IPS DF 6.9 (cell line): ENCODE data around the gene DBNL.

ENCODE experiments used
- DNase-seq: peaks from one replicate; pipeline ENCODE4 v3.0.0-alpha.2; 2013; ENCODE audit warnings: low read depth, low spot score
- H3K27ac ChIP-seq: one replicate; pipeline ENCODE4 v1.5.1; 2013; ENCODE audit warnings: low read length, control low read depth
- H3K27me3 ChIP-seq: 2 replicates; pipeline ENCODE4 v1.6.1; 2013; ENCODE audit warnings: mild to moderate bottlenecking, low read length; ENCODE audit not compliant: control insufficient read depth, insufficient read depth
- H3K36me3 ChIP-seq: 2 replicates; pipeline ENCODE4 v1.6.1; 2013; ENCODE audit warnings: low read length; ENCODE audit not compliant: control insufficient read depth, insufficient read depth
- H3K4me1 ChIP-seq: 2 replicates; pipeline ENCODE4 v1.6.1; 2013; ENCODE audit warnings: low read length; ENCODE audit not compliant: control insufficient read depth, insufficient read depth
- H3K4me3 ChIP-seq: 2 replicates; pipeline ENCODE4 v1.5.1; 2013; ENCODE audit warnings: mild to moderate bottlenecking, low read length
- H3K9me3 ChIP-seq: 2 replicates; pipeline ENCODE4 v1.6.1; 2013; ENCODE audit warnings: low read length, inconsistent platforms; ENCODE audit not compliant: control insufficient read depth, insufficient read depth
- WGBS: extraction: QIAGEN DNeasy Blood & Tissue Kit; methylation state at CpG from one replicate; pipeline ENCODE4 v1.1.7; 2013; ENCODE audit warnings: mixed read lengths, missing lambda C conversion rate; ENCODE audit not compliant: insufficient read length, insufficient coverage; 5-methylcytosine and 5-hydroxymethylcytosine counted together

DBNL gene

DNA sequence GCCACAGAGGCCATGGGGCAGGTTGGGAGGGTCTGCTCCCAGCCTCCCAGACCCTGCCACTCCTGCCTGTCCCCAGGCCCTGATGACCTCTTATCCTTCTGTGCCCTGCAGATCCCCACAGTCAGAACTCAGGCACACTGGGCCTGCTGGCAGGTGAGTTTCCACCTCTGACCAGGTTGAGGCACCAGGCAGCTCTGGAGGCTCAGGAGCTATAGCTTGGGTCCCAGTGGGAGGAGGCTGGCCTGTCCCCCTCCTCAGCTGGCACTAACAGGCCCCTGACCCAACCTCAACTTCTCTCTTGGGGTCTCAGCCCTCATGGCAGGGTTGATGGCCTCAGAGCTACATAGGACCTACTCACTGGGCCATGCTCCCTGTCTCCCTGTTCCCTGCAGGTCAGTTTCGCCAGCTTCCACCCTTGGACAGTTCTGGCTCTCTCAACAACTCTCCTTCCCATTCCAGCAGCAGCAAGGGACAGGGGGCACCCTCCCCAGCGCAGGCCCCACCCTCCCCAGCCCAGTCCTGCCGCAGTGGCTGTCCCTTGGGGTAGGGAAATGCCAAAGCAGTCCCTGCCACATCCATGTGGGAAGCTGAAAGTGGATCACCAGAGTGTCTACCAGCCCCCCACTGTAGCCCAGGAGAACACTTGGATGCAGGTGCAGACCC is 56.9 kb downstream of the DBNL start:
- H3K27me3 ChIP-seq: no peaks in the 10 kb centered on the region
- 0 out of 2 replicates have a peak, but pooled peaks cover 1% of the 10 kb centered on the region for H3K4me1 ChIP-seq
- no peaks in the 10 kb centered on the region for H3K36me3 ChIP-seq
- no peak overlapping the region for H3K27ac ChIP-seq
- DNase-seq: no peak
- H3K9me3 ChIP-seq: no peaks in the 10 kb centered on the region
- no peak overlapping the region for H3K4me3 ChIP-seq
- no CpG with 5 or more reads among the region's 3 CpGs for WGBS

DNA sequence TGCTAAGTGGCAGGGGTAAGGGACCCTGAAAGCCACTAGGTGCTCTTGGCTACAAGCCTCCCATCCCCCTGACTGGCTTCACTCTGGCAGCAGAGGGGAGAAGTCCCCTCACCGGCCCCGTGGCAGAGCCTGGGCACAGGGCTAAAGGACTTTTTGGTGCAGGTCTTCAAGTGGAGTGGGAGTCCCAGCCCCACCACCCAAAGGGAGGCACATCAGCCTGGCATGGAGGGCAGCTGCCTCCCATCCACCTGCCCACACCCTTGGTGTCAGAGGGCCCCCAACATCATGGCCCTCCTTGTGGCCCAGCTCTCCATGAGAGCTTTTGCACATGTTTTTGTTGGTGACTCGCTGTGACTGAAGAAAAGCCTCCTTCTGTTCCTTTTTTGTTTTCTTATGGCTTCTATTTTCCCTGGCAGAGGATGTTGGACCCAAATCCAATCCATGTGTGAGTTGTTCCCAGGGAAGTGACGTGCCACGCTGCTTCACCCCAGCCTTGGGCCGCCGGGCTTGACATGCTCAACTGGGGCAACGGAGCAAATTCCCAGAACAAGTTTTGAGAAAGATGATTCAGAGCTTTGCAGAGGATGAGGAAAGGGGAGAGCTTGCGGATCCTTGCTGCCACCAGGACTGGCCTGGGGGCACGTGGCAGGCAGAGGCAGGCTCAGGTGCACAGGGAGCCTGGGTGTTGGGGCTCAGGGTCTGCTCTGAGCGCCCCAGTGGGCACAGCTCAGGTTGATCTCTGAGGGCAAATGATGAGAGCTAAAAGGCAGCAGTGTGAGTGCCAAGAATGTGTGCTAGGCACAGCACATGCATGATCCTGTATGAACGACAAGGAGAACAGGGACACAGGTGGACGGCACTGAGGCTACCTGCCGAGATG is 57.7 kb downstream of the DBNL start:
- DNase-seq: no peak
- H3K36me3 ChIP-seq: no peaks in the 10 kb centered on the region
- WGBS: no CpG with 5 or more reads among the region's 14 CpGs
- no peaks in the 10 kb centered on the region for H3K27me3 ChIP-seq
- no peak overlapping the region for H3K4me3 ChIP-seq
- 0 out of 2 replicates have a peak, but pooled peaks cover 1% of the 10 kb centered on the region for H3K4me1 ChIP-seq
- H3K27ac ChIP-seq: no peak overlapping the region
- H3K9me3 ChIP-seq: no peaks in the 10 kb centered on the region

DNA sequence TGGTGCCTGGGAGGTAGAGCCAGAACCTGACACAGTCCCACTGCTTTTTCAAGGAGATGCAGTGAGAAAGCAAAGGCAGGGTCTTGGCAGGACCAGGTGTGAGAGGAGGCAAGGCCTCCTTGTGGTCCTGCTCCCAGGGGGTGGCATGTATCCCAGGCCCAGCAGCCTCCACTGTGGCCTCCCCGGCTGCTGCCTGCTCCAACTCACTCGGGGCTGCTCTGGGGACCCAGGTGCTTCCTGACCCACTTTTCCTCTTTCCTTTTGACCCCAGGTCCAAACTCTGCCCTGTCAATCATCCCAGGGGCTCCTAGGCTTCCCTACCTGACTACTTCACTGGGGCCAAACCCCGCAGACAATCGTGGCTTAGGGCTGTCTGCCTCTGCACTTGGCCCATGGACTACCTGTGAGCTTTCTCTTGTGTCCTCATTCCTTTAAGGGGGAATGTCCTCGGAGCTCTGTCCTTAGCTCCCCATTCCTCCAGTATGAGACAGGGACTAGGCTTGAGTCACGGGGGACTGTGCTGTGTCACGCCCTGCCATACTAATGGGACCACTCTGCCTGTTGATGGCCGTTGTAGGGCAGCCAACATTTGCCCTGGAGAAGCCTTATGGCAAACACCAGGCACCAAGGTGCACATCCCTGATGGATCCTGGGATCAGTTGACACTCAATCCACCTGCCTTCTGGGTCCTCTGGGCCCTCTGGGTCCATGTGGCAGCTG is 58.5 kb downstream of the DBNL start:
- H3K9me3 ChIP-seq: no peaks in the 10 kb centered on the region
- H3K27ac ChIP-seq: no peak overlapping the region
- no CpG with 5 or more reads among the region's 8 CpGs for WGBS
- no peak overlapping the region for H3K4me3 ChIP-seq
- no peaks in the 10 kb centered on the region for H3K27me3 ChIP-seq
- 0 out of 2 replicates have a peak, but pooled peaks cover under 1% of the 10 kb centered on the region for H3K36me3 ChIP-seq
- 0 out of 2 replicates have a peak, but pooled peaks cover 1% of the 10 kb centered on the region for H3K4me1 ChIP-seq
- DNase-seq: no peak

- Histone ChIP-seq H3K36me3 (0 out of 2 replicates have a peak, but pooled peaks cover 3% of the 10 kb centered on the region), H3K4me3 (peak overlapping the region; percentile 78; the same call in 1 of the 2 replicates), H3K27me3 (no peaks in the 10 kb centered on the region), H3K27ac (no peak overlapping the region), H3K9me3 (no peaks in the 10 kb centered on the region), H3K4me1 (0 out of 2 replicates have a peak, but pooled peaks cover 1% of the 10 kb centered on the region)
- DNase-seq: no peak
- WGBS: no CpG with 5 or more reads among the region's 8 CpGs
These were observed 59.0 kb downstream of the DBNL start for GRCh38 chr7:44103566-44103922.

DNA sequence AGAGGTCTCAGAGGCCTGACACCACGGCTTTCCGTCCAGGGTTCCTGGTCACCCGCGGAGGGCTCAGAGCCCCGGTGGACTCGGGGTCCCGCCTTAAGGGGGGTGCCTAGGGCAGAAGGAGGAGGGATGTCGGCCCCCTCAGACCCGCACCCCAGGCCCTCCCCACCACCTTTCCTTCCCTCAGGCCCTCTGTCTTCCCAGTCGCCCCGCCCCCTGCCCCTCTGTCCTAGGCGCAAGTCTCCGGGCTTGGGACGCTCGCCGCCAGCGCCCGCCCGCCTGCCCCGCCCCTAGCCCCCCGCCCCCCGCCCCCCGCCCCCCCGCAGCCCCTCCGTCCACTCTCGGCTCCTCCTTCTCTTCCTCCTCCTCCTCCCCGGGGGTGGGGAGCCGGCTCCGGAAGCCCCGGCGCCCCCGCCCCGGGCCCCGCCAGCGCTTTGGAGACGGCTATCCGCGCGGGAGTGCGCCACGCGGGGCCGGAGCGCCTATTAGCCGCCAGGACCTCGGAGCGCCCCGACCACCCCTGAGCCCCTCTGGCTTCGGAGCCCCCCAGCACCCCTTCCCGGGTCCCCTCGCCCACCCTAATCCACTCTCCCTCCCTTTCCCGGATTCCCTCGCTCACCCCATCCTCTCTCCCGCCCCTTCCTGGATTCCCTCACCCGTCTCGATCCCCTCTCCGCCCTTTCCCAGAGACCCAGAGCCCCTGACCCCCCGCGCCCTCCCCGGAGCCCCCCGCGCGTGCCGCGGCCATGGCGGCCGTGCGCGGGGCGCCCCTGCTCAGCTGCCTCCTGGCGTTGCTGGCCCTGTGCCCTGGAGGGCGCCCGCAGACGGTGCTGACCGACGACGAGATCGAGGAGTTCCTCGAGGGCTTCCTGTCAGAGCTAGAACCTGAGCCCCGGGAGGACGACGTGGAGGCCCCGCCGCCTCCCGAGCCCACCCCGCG is 59.7 kb downstream of the DBNL start, which contains the start of gene AEBP1:
Gene AEBP1, plus strand, starts transcription at position 423 of the 937 bp plus-strand sequence. Its CDS starts 321 bp downstream, at position 744.
- 0 out of 2 replicates have a peak, but pooled peaks cover 3% of the 10 kb centered on the region for H3K36me3 ChIP-seq
- DNase-seq: no peak
- no peaks in the 10 kb centered on the region for H3K9me3 ChIP-seq
- no peaks in the 10 kb centered on the region for H3K27me3 ChIP-seq
- H3K27ac ChIP-seq: no peak within 1 kb of the TSS
- H3K4me3 ChIP-seq: peak within 1 kb of the TSS; percentile 78
- no CpG with 5 or more reads among the region's 87 CpGs for WGBS
- H3K4me1 ChIP-seq: 0 out of 2 replicates have a peak, but pooled peaks cover 1% of the 10 kb centered on the region

- Histone ChIP-seq H3K27me3 (no peaks in the 10 kb centered on the region), H3K36me3 (0 out of 2 replicates have a peak, but pooled peaks cover 5% of the 10 kb centered on the region), H3K4me3 (peak overlapping the region; percentile 78; the same call in 1 of the 2 replicates), H3K27ac (no peak overlapping the region), H3K4me1 (0 out of 2 replicates have a peak, but pooled peaks cover 1% of the 10 kb centered on the region), H3K9me3 (no peaks in the 10 kb centered on the region)
- no CpG with 5 or more reads among the region's 28 CpGs for WGBS
- no peak for DNase-seq
These were observed 60.6 kb downstream of the DBNL start for GRCh38 chr7:44104860-44105771.

GRCh38 chr7:44105832-44106231 is 61.3 kb downstream of the DBNL start:
- Histone ChIP-seq H3K4me1 (no peaks in the 10 kb centered on the region), H3K4me3 (no peak overlapping the region), H3K27me3 (no peaks in the 10 kb centered on the region), H3K9me3 (no peaks in the 10 kb centered on the region), H3K36me3 (peaks cover 6% of the 10 kb centered on the region; the same call in 1 of the 2 replicates), H3K27ac (no peak overlapping the region)
- WGBS: no CpG with 5 or more reads among the region's 2 CpGs
- DNase-seq: no peak

DNA sequence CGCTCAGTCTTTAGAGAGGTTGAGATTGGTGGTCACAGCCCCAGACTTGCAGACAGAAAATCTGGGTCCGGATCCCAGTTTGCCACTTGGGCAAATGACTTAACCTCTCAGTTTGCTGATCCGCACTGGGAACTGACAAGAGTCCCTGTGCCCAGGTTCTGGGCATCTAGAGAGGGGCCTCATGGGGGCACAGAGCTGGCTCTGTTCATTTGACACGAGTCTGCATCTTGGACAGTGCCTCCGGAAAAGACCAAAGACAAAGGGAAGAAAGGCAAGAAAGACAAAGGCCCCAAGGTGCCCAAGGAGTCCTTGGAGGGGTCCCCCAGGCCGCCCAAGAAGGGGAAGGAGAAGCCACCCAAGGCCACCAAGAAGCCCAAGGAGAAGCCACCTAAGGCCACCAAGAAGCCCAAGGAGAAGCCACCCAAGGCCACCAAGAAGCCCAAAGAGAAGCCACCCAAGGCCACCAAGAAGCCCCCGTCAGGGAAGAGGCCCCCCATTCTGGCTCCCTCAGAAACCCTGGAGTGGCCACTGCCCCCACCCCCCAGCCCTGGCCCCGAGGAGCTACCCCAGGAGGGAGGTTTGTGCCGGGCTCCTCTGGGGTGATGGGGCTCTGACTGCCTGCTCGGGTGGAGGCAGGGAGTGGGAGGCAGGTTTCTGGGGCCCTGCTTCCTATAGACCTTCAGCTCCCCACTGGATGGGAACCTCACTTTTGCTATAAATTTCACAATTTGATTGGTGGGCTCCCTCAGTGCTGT is 62.0 kb downstream of the DBNL start:
- peaks cover 10% of the 10 kb centered on the region; the same call in 1 of the 2 replicates for H3K36me3 ChIP-seq
- H3K27me3 ChIP-seq: no peaks in the 10 kb centered on the region
- no peak overlapping the region for H3K4me3 ChIP-seq

More for the DNA sequence above, 62.0 kb downstream of the DBNL start:
- DNase-seq: no peak
- no CpG with 5 or more reads among the region's 10 CpGs for WGBS
- Histone ChIP-seq H3K4me1 (no peaks in the 10 kb centered on the region), H3K27ac (no peak overlapping the region), H3K9me3 (no peaks in the 10 kb centered on the region)
